HG03565 (cell line): ENCODE data around the gene PDE4D.

Source experiments
- ATAC-seq: cut with Tn5 transposase; IDR thresholded peaks from one replicate; pipeline ENCODE4 v1.9.1; 2021; ENCODE audit warnings: mild to moderate bottlenecking, moderate library complexity; ENCODE audit not compliant: unreplicated experiment

The PDE4D gene

GRCh38 chr5:59560553-59560952 is 333.0 kb downstream of the PDE4D start:
- ATAC-seq, result no peak

GRCh38 chr5:59559847-59560246 is 333.7 kb downstream of the PDE4D start:
- no peak for ATAC-seq

GRCh38 chr5:59559323-59559722 is 334.2 kb downstream of the PDE4D start:
- ATAC-seq, result no peak

- ATAC-seq, result no peak
Observed at GRCh38 chr5:59558501-59558900, 335.0 kb downstream of the PDE4D start.

- no peak for ATAC-seq
Observed at GRCh38 chr5:59557572-59557971, 336.0 kb downstream of the PDE4D start.

- no peak for ATAC-seq
Observed at GRCh38 chr5:59555596-59555995, 337.9 kb downstream of the PDE4D start.

GRCh38 chr5:59554501-59554900 is 339.0 kb downstream of the PDE4D start:
- ATAC-seq, result no peak

- ATAC-seq, result no peak
Observed at GRCh38 chr5:59553992-59554391, 339.5 kb downstream of the PDE4D start.

GRCh38 chr5:59548807-59549357 is 344.6 kb downstream of the PDE4D start:
- no peak for ATAC-seq

- ATAC-seq, result no peak
Observed at GRCh38 chr5:59547731-59548130, 345.8 kb downstream of the PDE4D start.

GRCh38 chr5:59544573-59544972 is 349.0 kb downstream of the PDE4D start:
- ATAC-seq, result no peak

GRCh38 chr5:59543821-59544442 is 349.6 kb downstream of the PDE4D start:
- no peak for ATAC-seq

- no peak for ATAC-seq
Observed at GRCh38 chr5:59542851-59543820, 350.4 kb downstream of the PDE4D start.

- no peak for ATAC-seq
Observed at GRCh38 chr5:59542306-59542705, 351.2 kb downstream of the PDE4D start.

GRCh38 chr5:59540366-59540765 is 353.2 kb downstream of the PDE4D start:
- ATAC-seq, result no peak

- ATAC-seq, result no peak
Observed at GRCh38 chr5:59538750-59539121, 354.8 kb downstream of the PDE4D start.

- no peak for ATAC-seq
Observed at GRCh38 chr5:59537961-59538749, 355.4 kb downstream of the PDE4D start.

GRCh38 chr5:59536875-59537274 is 356.7 kb downstream of the PDE4D start:
- no peak for ATAC-seq

GRCh38 chr5:59535561-59535960 is 358.0 kb downstream of the PDE4D start:
- ATAC-seq, result no peak

GRCh38 chr5:59533730-59534108 is 359.8 kb downstream of the PDE4D start:
- no peak for ATAC-seq
